CD8-positive, alpha-beta memory T cell (primary cell): ENCODE results near the gene IP6K1. TPM values are rescaled to one million over a fixed set of nuclear protein-coding genes. Genes with fewer than 3 reads are reported as not detected.
"Not testable (repeated sequence)": the region's sequence is repeated elsewhere in the genome, so short reads cannot be mapped to it uniquely, and the experiment has no call there.

ENCODE experiments used
- CTCF ChIA-PET: fragments of 350-600 bp; sonication (Branson Sonifier 250); formaldehyde crosslinking; loops from one replicate; lab custom pipeline; 2021; ENCODE audit warnings: antibody characterized with exemption; lab: Charles Lee
- POLR2A ChIA-PET: fragments of 350-600 bp; sonication (Branson Sonifier 250); formaldehyde crosslinking; loops from one replicate; lab custom pipeline; 2021; ENCODE audit warnings: antibody characterized with exemption; lab: Charles Lee
- DNase-seq, 5 donors: peaks; one replicate each; pipeline versions ENCODE4 v3.0.0 to v3.0.0-alpha.2; 2020 to 2022; ENCODE audit warnings: mixed read lengths in 1 of 5
- H3K27ac ChIP-seq: one replicate; pipeline ENCODE4 v1.7.0; 2013; ENCODE audit warnings: low read depth, mild to moderate bottlenecking, low read length, moderate library complexity
- H3K27me3 ChIP-seq: 2 replicates; pipeline ENCODE4 v1.7.0; 2013; ENCODE audit warnings: low read length, mild to moderate bottlenecking; ENCODE audit not compliant: insufficient read depth, poor library complexity, severe bottlenecking
- H3K36me3 ChIP-seq: 2 replicates; pipeline ENCODE4 v1.7.0; 2013; ENCODE audit warnings: mild to moderate bottlenecking, low read length, moderate library complexity; ENCODE audit not compliant: insufficient read depth
- H3K4me1 ChIP-seq: 2 replicates; pipeline ENCODE4 v1.7.0; 2013; ENCODE audit warnings: mild to moderate bottlenecking, low read length, moderate library complexity; ENCODE audit not compliant: insufficient read depth
- H3K4me3 ChIP-seq: 2 replicates; pipeline ENCODE4 v1.7.0; 2013; ENCODE audit warnings: mild to moderate bottlenecking, low read length
- H3K9me3 ChIP-seq: 2 replicates; pipeline ENCODE4 v1.7.0; 2013; ENCODE audit warnings: mild to moderate bottlenecking, low read length
- H3K27ac Mint-ChIP-seq, 8 donors: one replicate each; pipeline ENCODE4 v1.8.0; 2020 to 2021; ENCODE audit warnings: mixed read lengths in 8 of 8, mild to moderate bottlenecking in 6 of 8, inconsistent platforms in 3 of 8, moderate library complexity in 3 of 8
- H3K27me3 Mint-ChIP-seq, 2 donors: one replicate each; pipeline ENCODE4 v1.8.0; 2020 to 2021; ENCODE audit warnings: mixed read lengths in 2 of 2, mild to moderate bottlenecking in 1 of 2, moderate library complexity in 1 of 2
- H3K36me3 Mint-ChIP-seq, 3 donors: one replicate each; pipeline ENCODE4 v1.8.0; 2020 to 2021; ENCODE audit warnings: mixed read lengths in 3 of 3, inconsistent platforms in 1 of 3, mild to moderate bottlenecking in 1 of 3
- H3K4me1 Mint-ChIP-seq, 3 donors: one replicate each; pipeline ENCODE4 v1.8.0; 2020 to 2021; ENCODE audit warnings: mixed read lengths in 3 of 3, inconsistent platforms in 1 of 3, mild to moderate bottlenecking in 1 of 3
- H3K4me3 Mint-ChIP-seq, 7 donors: one replicate each; pipeline ENCODE4 v1.8.0; 2020 to 2021; ENCODE audit warnings: mixed read lengths in 7 of 7, mild to moderate bottlenecking in 6 of 7, moderate library complexity in 4 of 7, inconsistent platforms in 2 of 7
- H3K9me3 Mint-ChIP-seq, 5 donors: one replicate each; pipeline ENCODE4 v1.8.0; 2020 to 2022; ENCODE audit warnings: mixed read lengths in 5 of 5, mild to moderate bottlenecking in 3 of 5, moderate library complexity in 2 of 5, inconsistent platforms in 1 of 5
- polyA plus RNA-seq: library from polyadenylated mRNA; unstranded; fragments of 300-500 nt; fragmentation: Illumina TruSeq; gene quantifications from one replicate; pipeline ENCODE4 v1.2.3, GENCODE V29; 2021
- total RNA-seq, 2 experiments: library from RNA; stranded (reverse); gene quantifications; one replicate each; pipeline ENCODE4 v1.2.3, GENCODE V29; 2021

The IP6K1 gene
- total and polyA plus RNA-seq, 3 experiments from 2014 or later = 26.1 to 47.5 (median 37.1) TPM

GRCh38 chr3:49688338-49689045 lies 97.8 kb downstream of the IP6K1 start:
- H3K27me3 ChIP-seq, H3K27me3 Mint-ChIP-seq, H3K36me3 ChIP-seq, POLR2A ChIA-PET, DNase-seq, H3K9me3 ChIP-seq, H3K9me3 Mint-ChIP-seq: not testable (repeated sequence)
- H3K27ac Mint-ChIP-seq = peak overlapping the region; percentile 95 to 99 (median 96)
- peaks cover 0 to 23% (median 0%) of the 10 kb centered on the region in 3 donors for H3K36me3 Mint-ChIP-seq
- H3K4me3 ChIP-seq = peak overlapping the region; percentile 97
- peaks cover 27 to 58% (median 34%) of the 10 kb centered on the region in 3 donors for H3K4me1 Mint-ChIP-seq
- H3K27ac ChIP-seq = peak overlapping the region; percentile 76
- H3K4me3 Mint-ChIP-seq = peak overlapping the region; percentile 94 to 98 (median 97)
- H3K4me1 ChIP-seq = peaks cover 20% of the 10 kb centered on the region
- CTCF ChIA-PET = interaction anchor here (1.7 kb wide), 1 partner anchor 149 kb away, joined by 4 read pairs; no protein-coding TSS in a partner anchor

DNA sequence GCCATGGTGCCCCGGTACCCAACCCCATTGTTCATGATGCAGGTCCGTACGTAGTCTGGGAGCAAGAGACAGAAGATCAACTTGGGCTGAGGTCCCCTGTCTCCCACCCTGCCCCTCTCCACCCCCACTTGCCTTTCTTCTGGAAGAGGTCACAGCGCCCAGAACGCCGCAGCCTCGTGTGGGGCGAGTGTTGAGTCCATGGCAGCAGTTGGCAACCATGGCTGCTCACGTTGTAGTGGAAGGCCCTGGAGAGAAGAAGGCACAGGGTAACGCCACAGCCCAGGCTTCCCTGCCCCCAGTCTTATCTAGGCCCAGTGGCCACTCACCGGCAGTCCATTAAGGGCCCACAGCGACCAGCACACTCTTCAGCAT lies 98.9 kb downstream of the IP6K1 start:
- H3K4me3 ChIP-seq, H3K9me3 ChIP-seq, DNase-seq, H3K27me3 Mint-ChIP-seq, H3K36me3 ChIP-seq, CTCF ChIA-PET, H3K27me3 ChIP-seq, H3K9me3 Mint-ChIP-seq, H3K27ac ChIP-seq, POLR2A ChIA-PET: not testable (repeated sequence)
- peaks cover 22 to 54% (median 31%) of the 10 kb centered on the region in 3 donors for H3K4me1 Mint-ChIP-seq
- peaks cover 0 to 32% (median 2%) of the 10 kb centered on the region in 3 donors for H3K36me3 Mint-ChIP-seq
- H3K4me3 Mint-ChIP-seq = peak overlapping the region in 6 of 7 donors; percentile 26 to 98 (median 90)
- H3K27ac Mint-ChIP-seq = peak overlapping the region in 2 of 8 donors; percentile 5 to 63
- peaks cover 20% of the 10 kb centered on the region for H3K4me1 ChIP-seq

DNA sequence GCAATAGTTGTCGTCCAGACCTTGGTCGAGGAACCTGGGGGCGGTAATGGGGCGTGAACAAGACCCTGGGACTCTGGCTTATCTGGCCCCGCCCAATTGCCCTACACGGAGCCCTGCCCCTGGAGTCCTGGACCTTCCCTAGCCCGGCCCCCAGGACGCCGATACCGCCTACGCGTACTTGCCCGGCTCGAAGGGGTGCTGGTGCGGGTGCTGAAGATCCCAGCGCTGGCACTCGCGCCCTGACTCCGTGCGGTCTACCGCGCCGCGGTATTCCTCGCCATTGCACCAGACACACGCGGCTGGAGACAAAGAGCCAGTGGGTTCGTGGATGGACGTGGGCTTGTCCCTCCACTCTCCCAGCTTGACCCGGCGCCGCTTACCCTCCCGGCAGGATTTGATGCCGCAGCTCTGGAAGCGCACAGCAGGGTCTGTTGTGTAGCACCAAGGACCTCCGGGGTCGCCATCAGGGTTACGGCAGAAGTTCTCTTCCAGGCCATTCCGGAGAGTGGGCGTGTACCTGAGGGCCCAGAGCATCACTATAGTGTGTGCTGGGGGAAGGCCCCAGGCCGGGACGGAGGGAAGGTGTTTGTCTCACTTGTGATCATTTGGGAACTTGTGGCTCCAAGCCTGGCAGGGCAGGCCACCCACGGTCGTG lies 99.4 kb downstream of the IP6K1 start:
- DNase-seq = peak in 4 of 5 donors; percentile 9 to 48 (median 32)
- POLR2A ChIA-PET, H3K27me3 Mint-ChIP-seq, H3K27me3 ChIP-seq, H3K9me3 Mint-ChIP-seq, H3K36me3 ChIP-seq, H3K4me3 ChIP-seq, CTCF ChIA-PET, H3K27ac ChIP-seq, H3K9me3 ChIP-seq: not testable (repeated sequence)
- H3K27ac Mint-ChIP-seq = peak overlapping the region in 1 of 8 donors; percentile 5
- H3K4me1 ChIP-seq = peaks cover 20% of the 10 kb centered on the region
- H3K36me3 Mint-ChIP-seq = peaks cover 0 to 37% (median 2%) of the 10 kb centered on the region in 3 donors
- H3K4me3 Mint-ChIP-seq = peak overlapping the region; percentile 26 to 98 (median 50)
- H3K4me1 Mint-ChIP-seq = peaks cover 21 to 52% (median 30%) of the 10 kb centered on the region in 3 donors

GRCh38 chr3:49686346-49686745 lies 100.0 kb downstream of the IP6K1 start:
- peak; percentile 11 to 66 (median 32) for DNase-seq
- Histone ChIP-seq H3K4me1 (peaks cover 18% of the 10 kb centered on the region), H3K4me3 (peak overlapping the region; percentile 39)
- peak overlapping the region in 6 of 7 donors; percentile 48 to 74 (median 70) for H3K4me3 Mint-ChIP-seq
- CTCF ChIA-PET, POLR2A ChIA-PET, H3K9me3 Mint-ChIP-seq, H3K36me3 ChIP-seq, H3K27ac ChIP-seq, H3K9me3 ChIP-seq, H3K27me3 ChIP-seq, H3K27ac Mint-ChIP-seq, H3K27me3 Mint-ChIP-seq: not testable (repeated sequence)
- H3K36me3 Mint-ChIP-seq = peaks cover 0 to 42% (median 2%) of the 10 kb centered on the region in 3 donors
- peaks cover 21 to 49% (median 29%) of the 10 kb centered on the region in 3 donors for H3K4me1 Mint-ChIP-seq

- Mint-ChIP-seq H3K4me3 (peak overlapping the region in 1 of 7 donors; percentile 74), H3K36me3 (peaks cover 0 to 45% (median 2%) of the 10 kb centered on the region in 3 donors), H3K4me1 (peaks cover 16 to 44% (median 24%) of the 10 kb centered on the region in 3 donors)
- H3K27ac Mint-ChIP-seq, POLR2A ChIA-PET, H3K9me3 ChIP-seq, H3K27me3 Mint-ChIP-seq, H3K36me3 ChIP-seq, H3K9me3 Mint-ChIP-seq, CTCF ChIA-PET, H3K27me3 ChIP-seq, DNase-seq, H3K4me3 ChIP-seq, H3K27ac ChIP-seq: not testable (repeated sequence)
- peaks cover 13% of the 10 kb centered on the region for H3K4me1 ChIP-seq
These were observed 100.5 kb downstream of the IP6K1 start for GRCh38 chr3:49685846-49686245.

DNA sequence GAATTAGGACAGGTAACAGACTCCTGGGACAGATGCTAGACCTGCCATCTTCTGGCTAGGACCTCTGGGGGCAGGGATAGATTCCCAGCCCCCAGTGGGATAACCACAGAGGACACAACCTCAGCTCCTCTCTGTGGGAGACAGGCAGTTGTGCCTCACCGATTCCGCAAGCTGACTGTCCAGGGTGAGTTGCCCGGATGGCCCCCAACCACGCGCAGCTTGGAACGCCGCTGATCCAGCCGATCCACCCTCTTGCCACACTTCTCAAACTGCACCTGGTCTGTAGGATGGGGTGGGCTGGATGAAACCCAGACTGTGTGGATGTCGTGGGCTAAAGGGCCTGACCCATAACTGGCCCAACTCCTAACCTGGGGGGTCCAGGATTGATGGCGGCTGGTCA lies 101.2 kb downstream of the IP6K1 start:
- H3K27me3 Mint-ChIP-seq, H3K4me1 ChIP-seq, H3K4me3 ChIP-seq, H3K27ac ChIP-seq, CTCF ChIA-PET, H3K27me3 ChIP-seq, POLR2A ChIA-PET, H3K9me3 Mint-ChIP-seq, DNase-seq, H3K9me3 ChIP-seq: not testable (repeated sequence)
- peak overlapping the region in 1 of 8 donors; percentile 9 for H3K27ac Mint-ChIP-seq
- H3K36me3 Mint-ChIP-seq = peaks cover 0 to 53% (median 2%) of the 10 kb centered on the region in 3 donors
- H3K4me1 Mint-ChIP-seq = peaks cover 9 to 36% (median 18%) of the 10 kb centered on the region in 3 donors
- peak overlapping the region in 3 of 7 donors; percentile 24 to 33 (median 29) for H3K4me3 Mint-ChIP-seq
- H3K36me3 ChIP-seq = peaks cover 12% of the 10 kb centered on the region

DNA sequence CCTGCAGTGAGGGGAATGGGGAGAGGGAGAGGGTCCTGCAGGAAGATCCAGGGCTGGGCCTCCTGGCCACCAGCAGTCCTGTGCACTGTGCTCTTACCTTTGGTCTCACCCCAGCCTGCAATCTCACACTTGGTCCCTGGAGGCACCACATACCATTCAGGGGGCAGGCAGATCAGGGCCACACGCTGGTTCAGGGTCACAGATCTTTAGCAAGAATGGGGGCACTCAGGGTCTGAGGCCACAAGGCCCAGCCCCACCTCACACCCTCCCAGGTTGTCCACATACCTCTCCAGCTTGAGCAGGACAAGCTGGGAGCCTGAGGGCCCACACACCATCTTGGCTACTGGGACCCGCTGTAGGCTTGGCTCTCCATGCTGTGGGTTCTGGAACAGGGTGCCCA lies 101.9 kb downstream of the IP6K1 start:
- H3K27ac ChIP-seq, H3K27me3 ChIP-seq, H3K9me3 Mint-ChIP-seq, H3K4me3 ChIP-seq, H3K9me3 ChIP-seq, POLR2A ChIA-PET, H3K27me3 Mint-ChIP-seq, H3K4me1 ChIP-seq, H3K27ac Mint-ChIP-seq, DNase-seq, CTCF ChIA-PET: not testable (repeated sequence)
- peaks cover 4 to 34% (median 15%) of the 10 kb centered on the region in 3 donors for H3K4me1 Mint-ChIP-seq
- H3K36me3 Mint-ChIP-seq = peaks cover 0 to 55% (median 2%) of the 10 kb centered on the region in 3 donors
- H3K4me3 Mint-ChIP-seq = peak overlapping the region in 1 of 7 donors; percentile 54
- H3K36me3 ChIP-seq = peaks cover 18% of the 10 kb centered on the region

- Mint-ChIP-seq H3K27me3 (peaks cover 0 to 1% of the 10 kb centered on the region in 2 donors), H3K4me1 (peaks cover 2 to 21% (median 5%) of the 10 kb centered on the region in 3 donors), H3K36me3 (peaks cover 2 to 61% (median 3%) of the 10 kb centered on the region in 3 donors), H3K27ac (no peak overlapping the region), H3K4me3 (no peak overlapping the region), H3K9me3 (no peaks in the 10 kb centered on the region)
- Histone ChIP-seq H3K9me3 (no peaks in the 10 kb centered on the region), H3K27ac (no peak overlapping the region), H3K36me3 (peaks cover 31% of the 10 kb centered on the region), H3K4me3 (no peak overlapping the region), H3K4me1 (no peaks in the 10 kb centered on the region), H3K27me3 (no peaks in the 10 kb centered on the region)
- ChIA-PET CTCF (interaction anchor here (1.9 kb wide), 1 partner anchor 144 kb away, joined by 6 read pairs; no protein-coding TSS in a partner anchor), POLR2A (no interaction called here)
- DNase-seq = no peak
These were observed 103.2 kb downstream of the IP6K1 start for GRCh38 chr3:49683162-49683561.
